Endothelial cell of hepatic sinusoid (primary cell): ENCODE measurements around the gene RBM20.

Source experiments
- in situ Hi-C: cut with HindIII; loops from 2 replicates; pipeline ENCODE4 v1.10.0; 2017; ENCODE audit warnings: low sequenced_read_pairs

RBM20 gene

GRCh38 chr10:110668443-110668842 is 24.3 kb downstream of the RBM20 start:
- in situ Hi-C loops: loop anchor here (10.0 kb wide), 1 partner anchor 206 kb away; the partner anchor contains the start of gene PDCD4

- in situ Hi-C loops: loop anchor here (5.0 kb wide), 1 partner anchor 78 kb away; no protein-coding TSS in a partner anchor
Measured at GRCh38 chr10:110670335-110670734, 26.2 kb downstream of the RBM20 start.

- in situ Hi-C loops: loop anchor here (5.0 kb wide), 1 partner anchor 80 kb away; no protein-coding TSS in a partner anchor
Measured at GRCh38 chr10:110671788-110672579, 27.8 kb downstream of the RBM20 start.

- in situ Hi-C loops: loop anchor here (5.0 kb wide), 1 partner anchor 80 kb away; no protein-coding TSS in a partner anchor
Measured at GRCh38 chr10:110672580-110672919, 28.4 kb downstream of the RBM20 start.

- in situ Hi-C loops: no loop called here
Measured at GRCh38 chr10:110676016-110676415, 31.9 kb downstream of the RBM20 start.

GRCh38 chr10:110679486-110680272 is 35.5 kb downstream of the RBM20 start:
- in situ Hi-C loops: no loop called here

GRCh38 chr10:110680273-110681020 is 36.3 kb downstream of the RBM20 start:
- in situ Hi-C loops: no loop called here

GRCh38 chr10:110681023-110681681 is 37.0 kb downstream of the RBM20 start:
- in situ Hi-C loops: no loop called here

- in situ Hi-C loops: no loop called here
Measured at GRCh38 chr10:110682348-110682747, 38.2 kb downstream of the RBM20 start.

GRCh38 chr10:110684800-110685446 is 40.8 kb downstream of the RBM20 start:
- in situ Hi-C loops: no loop called here

GRCh38 chr10:110686047-110686446 is 41.9 kb downstream of the RBM20 start:
- in situ Hi-C loops: no loop called here

- in situ Hi-C loops: no loop called here
Measured at GRCh38 chr10:110686949-110687348, 42.8 kb downstream of the RBM20 start.

- in situ Hi-C loops: no loop called here
Measured at GRCh38 chr10:110687400-110687799, 43.3 kb downstream of the RBM20 start.

- in situ Hi-C loops: no loop called here
Measured at GRCh38 chr10:110691139-110691538, 47.0 kb downstream of the RBM20 start.

GRCh38 chr10:110694263-110694662 is 50.1 kb downstream of the RBM20 start:
- in situ Hi-C loops: no loop called here

- in situ Hi-C loops: no loop called here
Measured at GRCh38 chr10:110694820-110695538, 50.8 kb downstream of the RBM20 start.

- in situ Hi-C loops: no loop called here
Measured at GRCh38 chr10:110695539-110695886, 51.4 kb downstream of the RBM20 start.

GRCh38 chr10:110696436-110696835 is 52.3 kb downstream of the RBM20 start:
- in situ Hi-C loops: no loop called here

GRCh38 chr10:110698340-110698739 is 54.2 kb downstream of the RBM20 start:
- in situ Hi-C loops: no loop called here

GRCh38 chr10:110698782-110699201 is 54.7 kb downstream of the RBM20 start:
- in situ Hi-C loops: no loop called here
